Neural progenitor cell (in vitro differentiated cells): ENCODE measurements around the gene SPOUT1. TPM values are rescaled to one million over a fixed set of nuclear protein-coding genes. Genes with fewer than 3 reads are reported as not detected.
"Not testable (repeated sequence)": the region's sequence is repeated elsewhere in the genome, so short reads cannot be mapped to it uniquely, and the experiment has no call there.

ENCODE experiments used
- DNase-seq: peaks from one replicate; pipeline ENCODE4 v3.0.0-alpha.2; 2016; ENCODE audit warnings: low spot score
- H2AFZ ChIP-seq: fragments of 200-600 bp; sonication (generic); replicated peaks from 2 replicates; pipeline ENCODE4 v1.6.1; 2016; ENCODE audit warnings: antibody characterized with exemption
- H3F3A ChIP-seq: fragments of 200-600 bp; sonication (generic); 2 replicates; pipeline ENCODE4 v1.6.1; 2016; ENCODE audit warnings: antibody characterized with exemption, low read depth
- H3K27ac ChIP-seq: fragments of 200-600 bp; sonication (generic); 2 replicates; pipeline ENCODE4 v1.5.1; 2016; ENCODE audit warnings: mild to moderate bottlenecking
- H3K27me3 ChIP-seq: fragments of 200-600 bp; sonication (generic); 2 replicates; pipeline ENCODE4 v1.6.1; 2016; ENCODE audit warnings: mild to moderate bottlenecking, moderate library complexity
- H3K36me3 ChIP-seq: fragments of 200-600 bp; sonication (generic); 2 replicates; pipeline ENCODE4 v1.5.1; 2016
- H3K4me1 ChIP-seq: fragments of 200-600 bp; sonication (generic); 2 replicates; pipeline ENCODE4 v1.6.1; 2016; ENCODE audit warnings: mixed run types
- H3K4me2 ChIP-seq: fragments of 200-600 bp; sonication (generic); 2 replicates; pipeline ENCODE4 v1.6.1; 2016
- H3K4me3 ChIP-seq: fragments of 200-600 bp; sonication (generic); 2 replicates; pipeline ENCODE4 v1.5.1; 2016
- H3K79me2 ChIP-seq: fragments of 200-600 bp; sonication (generic); 2 replicates; pipeline ENCODE4 v1.6.1; 2016; ENCODE audit warnings: low read depth
- H3K9ac ChIP-seq: fragments of 200-600 bp; sonication (generic); 2 replicates; pipeline ENCODE4 v1.6.1; 2016
- H3K9me3 ChIP-seq: fragments of 200-600 bp; sonication (generic); 2 replicates; pipeline ENCODE4 v1.5.1; 2016; ENCODE audit warnings: low read depth
- H4K20me1 ChIP-seq: fragments of 200-600 bp; sonication (generic); 2 replicates; pipeline ENCODE4 v1.6.1; 2016; ENCODE audit warnings: low read depth
- H3K27ac Mint-ChIP-seq: 3 replicates; pipeline ENCODE4 v1.8.0; 2021; ENCODE audit warnings: mixed read lengths
- H3K27me3 Mint-ChIP-seq: 2 replicates; pipeline ENCODE4 v1.8.0; 2022; ENCODE audit warnings: low read depth, mild to moderate bottlenecking, inconsistent platforms, moderate library complexity, mixed read lengths; ENCODE audit not compliant: insufficient read depth
- H3K36me3 Mint-ChIP-seq: 3 replicates; pipeline ENCODE4 v1.8.0; 2021; ENCODE audit warnings: mixed read lengths
- H3K4me1 Mint-ChIP-seq: 3 replicates; pipeline ENCODE4 v1.8.0; 2021; ENCODE audit warnings: mixed read lengths
- H3K4me3 Mint-ChIP-seq: 3 replicates; pipeline ENCODE4 v1.8.0; 2021; ENCODE audit warnings: mild to moderate bottlenecking, moderate library complexity, mixed read lengths
- H3K9me3 Mint-ChIP-seq: 3 replicates; pipeline ENCODE4 v1.8.0; 2020; ENCODE audit warnings: mixed read lengths
- CTCF ChIP-seq: fragments of 200-600 bp; sonication (generic); IDR thresholded peaks from 2 replicates; pipeline ENCODE4 v1.5.1; 2017; ENCODE audit warnings: antibody characterized with exemption, mild to moderate bottlenecking
- EZH2 ChIP-seq: fragments of 200-600 bp; sonication (generic); IDR thresholded peaks from 2 replicates; pipeline ENCODE4 v1.6.1; 2017; ENCODE audit warnings: antibody characterized with exemption, mild to moderate bottlenecking, moderate library complexity
- EZH2phosphoT487 ChIP-seq: fragments of 200-600 bp; sonication (generic); IDR thresholded peaks from 2 replicates; pipeline ENCODE4 v1.6.1; 2017; ENCODE audit warnings: antibody characterized with exemption
- total RNA-seq: library from RNA; depleted of rRNA; stranded (reverse); fragments of >200 nt; gene quantifications from 2 replicates; pipeline ENCODE4 v1.2.3, GENCODE V29; 2015; ENCODE audit warnings: low replicate concordance

Gene SPOUT1
- total RNA-seq, 1 donor from 2014 or later = 17.2 TPM

GRCh38 chr9:128785427-128785826, 44.2 kb downstream of the SPOUT1 start:
- Histone ChIP-seq H3K9me3 (no peaks in the 10 kb centered on the region), H3K36me3 (no peaks in the 10 kb centered on the region), H3K9ac (no peak overlapping the region), H3K27me3 (no peaks in the 10 kb centered on the region), H3K27ac (no peak overlapping the region), H4K20me1 (no peaks in the 10 kb centered on the region), H3K79me2 (peaks cover 13% of the 10 kb centered on the region), H2AFZ (no peak overlapping the region), H3K4me3 (no peak overlapping the region), H3K4me2 (no peak overlapping the region), H3K4me1 (peaks cover 7% of the 10 kb centered on the region), H3F3A (peaks cover 19% of the 10 kb centered on the region)
- Mint-ChIP-seq H3K27me3 (no peaks in the 10 kb centered on the region), H3K4me3 (no peak overlapping the region), H3K9me3 (peaks cover 5% of the 10 kb centered on the region), H3K4me1 (peaks cover 11% of the 10 kb centered on the region), H3K36me3 (peaks cover 3% of the 10 kb centered on the region), H3K27ac (no peak overlapping the region)
- no peak for TF ChIP-seq EZH2phosphoT487
- no peak for TF ChIP-seq CTCF
- no peak for TF ChIP-seq EZH2
- DNase-seq = no peak

DNA sequence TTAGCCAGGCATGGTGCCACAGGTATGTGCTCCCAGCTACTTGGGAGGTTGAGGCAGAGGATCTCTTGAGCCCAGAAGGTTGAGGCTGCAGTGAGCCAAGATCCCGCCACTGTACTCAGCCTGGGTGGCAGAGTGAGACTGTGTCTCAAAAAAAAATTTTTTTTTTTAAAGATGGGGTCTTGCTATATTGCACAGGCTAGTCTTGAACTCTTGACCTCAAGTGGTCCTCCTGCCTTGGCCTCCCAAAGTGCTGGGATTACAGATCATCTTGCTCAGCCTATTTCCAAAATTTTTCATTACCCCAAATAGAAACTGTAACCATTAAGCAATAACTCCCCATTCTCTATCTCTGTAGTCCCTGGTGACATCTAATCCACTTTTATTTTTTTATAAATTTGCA, 46.9 kb downstream of the SPOUT1 start:
- Mint-ChIP-seq H3K4me3 (no peak overlapping the region), H3K36me3 (peaks cover 3% of the 10 kb centered on the region), H3K27ac (no peak overlapping the region), H3K9me3 (peaks cover 14% of the 10 kb centered on the region), H3K4me1 (peaks cover under 1% of the 10 kb centered on the region), H3K27me3 (no peaks in the 10 kb centered on the region)
- Histone ChIP-seq H3K9ac (no peak overlapping the region), H3K9me3 (no peaks in the 10 kb centered on the region), H2AFZ (no peak overlapping the region), H3K4me1 (peaks cover under 1% of the 10 kb centered on the region), H3K79me2 (peaks cover 5% of the 10 kb centered on the region), H3K4me3 (no peak overlapping the region), H3K27ac (no peak overlapping the region), H3F3A (peaks cover 14% of the 10 kb centered on the region), H3K4me2 (no peak overlapping the region), H3K36me3 (no peaks in the 10 kb centered on the region), H3K27me3 (no peaks in the 10 kb centered on the region), H4K20me1 (no peaks in the 10 kb centered on the region)
- TF ChIP-seq EZH2phosphoT487 (no peak), EZH2 (no peak), CTCF (no peak)
- DNase-seq = no peak

GRCh38 chr9:128781187-128782070, 48.2 kb downstream of the SPOUT1 start:
- no peak overlapping the region for H3K4me3 ChIP-seq
- no peaks in the 10 kb centered on the region for H3K4me1 ChIP-seq
- Mint-ChIP-seq H3K4me3 (no peak overlapping the region), H3K27ac (no peak overlapping the region), H3K9me3 (peaks cover 14% of the 10 kb centered on the region), H3K36me3 (peaks cover 3% of the 10 kb centered on the region), H3K4me1 (no peaks in the 10 kb centered on the region), H3K27me3 (peaks cover 2% of the 10 kb centered on the region)
- H3K36me3 ChIP-seq = no peaks in the 10 kb centered on the region
- DNase-seq = no peak
- TF ChIP-seq CTCF = no peak
- no peak for TF ChIP-seq EZH2phosphoT487
- no peak for TF ChIP-seq EZH2
- no peak overlapping the region for H3K27ac ChIP-seq
- no peak overlapping the region for H3K9ac ChIP-seq
- peaks cover 3% of the 10 kb centered on the region for H3F3A ChIP-seq
- H3K79me2 ChIP-seq = no peaks in the 10 kb centered on the region
- no peak overlapping the region for H3K4me2 ChIP-seq
- H3K27me3 ChIP-seq = no peaks in the 10 kb centered on the region
- H4K20me1 ChIP-seq = no peaks in the 10 kb centered on the region
- no peaks in the 10 kb centered on the region for H3K9me3 ChIP-seq
- no peak overlapping the region for H2AFZ ChIP-seq

DNA sequence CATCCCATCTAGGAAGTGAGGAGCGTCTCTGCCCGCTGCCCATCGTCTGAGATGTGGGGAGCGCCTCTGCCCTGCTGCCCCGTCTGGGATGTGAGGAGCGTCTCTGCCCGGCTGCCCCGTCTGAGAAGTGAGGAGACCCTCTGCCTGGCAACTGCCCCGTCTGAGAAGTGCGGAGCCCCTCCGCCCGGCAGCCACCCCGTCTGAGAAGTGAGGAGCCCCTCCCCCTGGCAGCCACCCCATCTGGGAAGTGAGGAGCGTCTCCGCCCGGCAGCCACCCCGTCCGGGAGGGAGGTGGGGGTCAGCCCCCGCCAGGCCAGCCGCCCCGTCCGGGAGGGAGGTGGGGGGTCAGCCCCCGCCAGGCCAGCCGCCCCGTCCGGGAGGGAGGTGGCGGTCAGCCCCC, 49.5 kb downstream of the SPOUT1 start:
- not testable (repeated sequence) for H3K27me3 ChIP-seq, H3K4me1 ChIP-seq, H3K4me3 ChIP-seq, H3K4me1 Mint-ChIP-seq, H3K4me2 ChIP-seq, H3K36me3 ChIP-seq, H3K79me2 ChIP-seq, H3K27ac ChIP-seq, H3K4me3 Mint-ChIP-seq, H3K9ac ChIP-seq, H3K27ac Mint-ChIP-seq, DNase-seq, H3K36me3 Mint-ChIP-seq, H3F3A ChIP-seq, H3K27me3 Mint-ChIP-seq, H4K20me1 ChIP-seq, H3K9me3 ChIP-seq, H2AFZ ChIP-seq
- peaks cover 17% of the 10 kb centered on the region for H3K9me3 Mint-ChIP-seq
